GM12878 (cell line): ENCODE measurements around the gene BIRC7. TPM values are rescaled to one million over a fixed set of nuclear protein-coding genes. Genes with fewer than 3 reads are reported as not detected.

Experiments used
- ATAC-seq: fragments of 200-7000 bp; cut with Tn5 transposase; 3 replicates; pipeline ENCODE4 v1.9.1; 2020; ENCODE audit warnings: mild to moderate bottlenecking, moderate library complexity
- BruUV-seq: library from RNA; stranded (reverse); fragments of 400-500 nt; replicated peaks from 2 replicates; lab custom pipeline; 2021; lab: Mats Ljungman, UMichigan
- CTCF ChIA-PET: fragments of 300-600 bp; sonication (Branson Sonifier 250); formaldehyde crosslinking; extraction: SDS; loops from one replicate; lab custom pipeline; 2021; ENCODE audit warnings: inconsistent platforms; lab: Yijun Ruan, JAX
- POLR2A ChIA-PET: fragments of 350-600 bp; formaldehyde crosslinking; extraction: SDS; loops from one replicate; lab custom pipeline; 2021; ENCODE audit warnings: inconsistent platforms; lab: Charles Lee
- RAD21 ChIA-PET: fragments of 300-600 bp; sonication (Branson Sonifier 250); formaldehyde crosslinking; loops from one replicate; lab custom pipeline; 2023; ENCODE audit warnings: antibody characterized with exemption; ENCODE audit not compliant: unreplicated experiment; lab: Charles Lee
- SMC1A ChIA-PET: fragments of 300-600 bp; sonication (Branson Sonifier 250); formaldehyde crosslinking; loops from one replicate; lab custom pipeline; 2023; ENCODE audit not compliant: unreplicated experiment, uncharacterized antibody; lab: Charles Lee
- DNase-seq: peaks from one replicate; pipeline ENCODE4 v3.0.0-alpha.2; 2011; ENCODE audit warnings: low read depth, low spot score
- FAIRE-seq: peaks from 3 replicates; lab custom pipeline; 2011; peaks lifted over from hg19 to GRCh38; lab: Jason Lieb, UNC
- H2AFZ ChIP-seq: 2 replicates; pipeline ENCODE4 v1.6.0; 2011; ENCODE audit warnings: low read depth, low read length, control low read depth; ENCODE audit not compliant: control insufficient read depth
- H3K27ac ChIP-seq: 2 replicates; pipeline ENCODE4 v1.5.1; 2011; ENCODE audit warnings: control low read depth; ENCODE audit not compliant: control insufficient read depth, insufficient read depth
- H3K27me3 ChIP-seq, 2 experiments: replicated peaks in 1 of 2; 2 replicates each; pipeline versions ENCODE4 v1.6.0 to v1.6.1; 2011; ENCODE audit warnings: low read length in 1 of 2; ENCODE audit not compliant: control insufficient read depth in 2 of 2, insufficient read depth in 2 of 2
- H3K36me3 ChIP-seq, 2 experiments: 2 replicates each; pipeline ENCODE4 v1.5.1; 2011; ENCODE audit warnings: low read length in 1 of 2; ENCODE audit not compliant: control insufficient read depth in 2 of 2, insufficient read depth in 2 of 2
- H3K4me1 ChIP-seq: 2 replicates; pipeline ENCODE4 v1.6.1; 2011; ENCODE audit warnings: mild to moderate bottlenecking, low read length, moderate library complexity, mixed read lengths; ENCODE audit not compliant: control insufficient read depth, insufficient read depth
- H3K4me2 ChIP-seq: 2 replicates; pipeline ENCODE4 v1.6.0; 2011; ENCODE audit warnings: control low read depth; ENCODE audit not compliant: control insufficient read depth, insufficient read depth
- H3K4me3 ChIP-seq: fragments of 200-600 bp; sonication (generic); 2 replicates; pipeline ENCODE4 v1.5.1; 2016
- H3K79me2 ChIP-seq: 2 replicates; pipeline ENCODE4 v1.6.0; 2011; ENCODE audit warnings: low read length; ENCODE audit not compliant: control insufficient read depth, insufficient read depth
- H3K9ac ChIP-seq: 2 replicates; pipeline ENCODE4 v1.8.0; 2011; ENCODE audit warnings: low read length, control low read depth, mixed read lengths; ENCODE audit not compliant: control insufficient read depth, insufficient read depth
- H3K9me3 ChIP-seq: replicated peaks from 3 replicates; pipeline ENCODE4 v1.5.1; 2011; ENCODE audit warnings: mild to moderate bottlenecking, low read length; ENCODE audit not compliant: control insufficient read depth, insufficient read depth
- H4K20me1 ChIP-seq: 2 replicates; pipeline ENCODE4 v1.6.0; 2011; ENCODE audit not compliant: control insufficient read depth, insufficient read depth
- BCL3 ChIP-seq: IDR thresholded peaks from 2 replicates; pipeline ENCODE4 v1.6.1; 2011; ENCODE audit warnings: borderline replicate concordance, low read depth, mild to moderate bottlenecking, moderate library complexity, low read length; ENCODE audit not compliant: insufficient read depth, poor library complexity, severe bottlenecking
- BHLHE40 ChIP-seq, 2 experiments: fragments of 450-650 bp in 1 of 2; IDR thresholded peaks; 2 replicates each; pipeline ENCODE4 v1.6.1; 2011 to 2017; ENCODE audit warnings: low read depth in 2 of 2, borderline replicate concordance in 1 of 2, improper control_type of control experiment in 1 of 2, low read length in 1 of 2, mild to moderate bottlenecking in 1 of 2
- CEBPB ChIP-seq, 2 experiments: fragments of 150-350 bp in 1 of 2; IDR thresholded peaks; 2 replicates each; pipeline ENCODE4 v1.6.1; 2012 to 2014; ENCODE audit warnings: low read depth in 2 of 2, low read length in 2 of 2, borderline replicate concordance in 1 of 2, inconsistent platforms in 1 of 2
- TARDBP ChIP-seq: IDR thresholded peaks from 2 replicates; pipeline ENCODE4 v1.6.1; 2016; ENCODE audit warnings: borderline replicate concordance
- WGBS: methylation state at CpG from one replicate; pipeline ENCODE4 v1.1.6; 2016; ENCODE audit warnings: low lambda C conversion rate; ENCODE audit not compliant: insufficient replicate concordance, insufficient coverage; ENCODE audit errors: missing lambda C conversion rate; 5-methylcytosine and 5-hydroxymethylcytosine counted together
- in situ Hi-C: fragments of 300-500 bp; cut with MboI; formaldehyde crosslinking; loops from 9 replicates; pipeline ENCODE4 v1.14.3; 2018; ENCODE audit warnings: mixed read lengths
- intact Hi-C: fragments of 100-400 bp; cut with micrococcal nuclease; formaldehyde crosslinking; loops from one replicate; pipeline ENCODE4 v1.14.2; 2022; ENCODE audit not compliant: unreplicated experiment
- polyA plus RNA-seq, 11 experiments: library from polyadenylated mRNA; depleted of rRNA in 4 of 11; unstranded in 6 of 11; stranded (reverse) in 5 of 11; fragments of >200 nt; fragmentation: Nextera tagmentation in 4 of 11; fragmentation: Illumina TruSeq in 1 of 11; extraction: Ambion mirVana in 4 of 11; extraction: Trizol in 1 of 11; gene quantifications; 1 replicate in 1 of 11; 2 replicates in 10 of 11; pipeline versions ENCODE4 v1.2.1 to v1.2.3, GENCODE V29; 2011 to 2016; ENCODE audit warnings: inconsistent platforms in 2 of 11, missing spikeins in 2 of 11, low read depth in 1 of 11
- total RNA-seq, 4 experiments: library from RNA; depleted of rRNA in 3 of 4; stranded (reverse); fragments of >200 nt in 3 of 4; fragmentation: Illumina TruSeq in 1 of 4; extraction: Trizol in 1 of 4; gene quantifications; 2 replicates each; pipeline versions ENCODE4 v1.2.1 to v1.2.3, GENCODE V29; 2013 to 2021

BIRC7 gene
- total and polyA plus RNA-seq, 10 of the 15 experiments (the other 5 are each of a cell fraction or from before 2014, with no cell fraction given) = 0.31 TPM; not detected in 9

- H3K27ac ChIP-seq = no peak overlapping the region
- DNase-seq (no peak), ATAC-seq (no peak), FAIRE-seq (no peak)
- CTCF ChIA-PET = interaction anchor here (0.6 to 3.0 kb wide), 22 partner anchors 8 to 160 kb away, joined by 3 to 19 read pairs (median 7); partner anchors contain the start of gene COL20A1
- POLR2A ChIA-PET = interaction anchor here (0.9 kb wide), 1 partner anchor 270 kb away, joined by 3 read pairs; no protein-coding TSS in a partner anchor
- BruUV-seq = no TSS peak
- H4K20me1 ChIP-seq = no peaks in the 10 kb centered on the region; the same call in 1 of the 2 replicates
- no peak overlapping the region for H2AFZ ChIP-seq
- no peaks in the 10 kb centered on the region for H3K79me2 ChIP-seq
- H3K4me3 ChIP-seq = no peak overlapping the region
- SMC1A ChIA-PET = interaction anchor here (0.8 to 1.5 kb wide), 3 partner anchors 9 to 157 kb away, joined by 3 to 4 read pairs (median 3); no protein-coding TSS in a partner anchor
- RAD21 ChIA-PET = interaction anchor here (1.0 to 1.7 kb wide), 3 partner anchors 22 to 166 kb away, joined by 3 to 5 read pairs (median 3); no protein-coding TSS in a partner anchor
- 15% methylated on average over 16 of the region's 16 CpGs for WGBS
- H3K36me3 ChIP-seq = no peaks in the 10 kb centered on the region
- H3K9ac ChIP-seq = no peak overlapping the region
- intact Hi-C loops (loop anchor here (5.0 kb wide), 1 partner anchor 48 kb away; the partner anchor contains the start of gene ARFGAP1), in situ Hi-C loops (no loop called here)
- peaks cover 0 to 7% of the 10 kb centered on the region in 2 experiments; a peak in 3 of 4 replicates for H3K27me3 ChIP-seq
- no peaks in the 10 kb centered on the region for H3K4me1 ChIP-seq
- H3K9me3 ChIP-seq = no peaks in the 10 kb centered on the region
- no peak overlapping the region for H3K4me2 ChIP-seq
- TF ChIP-seq BHLHE40 (IDR thresholded peaks at IDR 0.05; ENCODE audit: borderline replicate concordance in 1 of 2, low read depth in 2 of 2, low read length in 1 of 2) = no peak
Observed at GRCh38 chr20:63224412-63225081, 11.2 kb upstream of the BIRC7 start.

GRCh38 chr20:63225082-63225454, 10.6 kb upstream of the BIRC7 start:
- H3K4me2 ChIP-seq = no peak overlapping the region

More at GRCh38 chr20:63225082-63225454, 10.6 kb upstream of the BIRC7 start:
- Histone ChIP-seq H3K27ac (no peak overlapping the region), H3K9ac (no peak overlapping the region), H2AFZ (no peak overlapping the region), H3K36me3 (no peaks in the 10 kb centered on the region), H3K27me3 (peaks cover 0 to 7% of the 10 kb centered on the region in 2 experiments; a peak in 3 of 4 replicates), H3K4me1 (no peaks in the 10 kb centered on the region), H3K4me3 (no peak overlapping the region), H3K79me2 (no peaks in the 10 kb centered on the region), H4K20me1 (no peaks in the 10 kb centered on the region; the same call in 1 of the 2 replicates), H3K9me3 (no peaks in the 10 kb centered on the region)
- in situ Hi-C loops (no loop called here), intact Hi-C loops (no loop called here)
- WGBS = 3% methylated on average over 7 of the region's 7 CpGs
- SMC1A ChIA-PET = no interaction called here
- BruUV-seq = no TSS peak
- POLR2A ChIA-PET = no interaction called here
- no peak for DNase-seq
- no peak for ATAC-seq
- RAD21 ChIA-PET = interaction anchor here (0.6 kb wide), 1 partner anchor 894 kb away, joined by 3 read pairs; no protein-coding TSS in a partner anchor
- FAIRE-seq = no peak
- no peak for TF ChIP-seq BCL3
- no peak for TF ChIP-seq TARDBP
- no peak for TF ChIP-seq CEBPB (IDR thresholded peaks at IDR 0.05; ENCODE audit: borderline replicate concordance in 1 of 2, low read depth in 2 of 2, low read length in 2 of 2)
- CTCF ChIA-PET = interaction anchor here (0.6 to 3.0 kb wide), 8 partner anchors 8 to 160 kb away, joined by 3 to 19 read pairs (median 3); partner anchors contain the start of gene COL20A1
